Limb (tissue), 2 donors: Measurements from ENCODE around the gene SNU13.
A peak's percentile ranks its signal among the peaks of the same experiment; 100 is the strongest.
"Not testable (repeated sequence)": the region's sequence is repeated elsewhere in the genome, so short reads cannot be mapped to it uniquely, and the experiment has no call there.

Experiments used
- DNase-seq, 2 donors: peaks; one replicate each; pipeline ENCODE4 v3.0.0-alpha.2; 2016; ENCODE audit errors: extremely low spot score in 2 of 2

The SNU13 gene

DNA sequence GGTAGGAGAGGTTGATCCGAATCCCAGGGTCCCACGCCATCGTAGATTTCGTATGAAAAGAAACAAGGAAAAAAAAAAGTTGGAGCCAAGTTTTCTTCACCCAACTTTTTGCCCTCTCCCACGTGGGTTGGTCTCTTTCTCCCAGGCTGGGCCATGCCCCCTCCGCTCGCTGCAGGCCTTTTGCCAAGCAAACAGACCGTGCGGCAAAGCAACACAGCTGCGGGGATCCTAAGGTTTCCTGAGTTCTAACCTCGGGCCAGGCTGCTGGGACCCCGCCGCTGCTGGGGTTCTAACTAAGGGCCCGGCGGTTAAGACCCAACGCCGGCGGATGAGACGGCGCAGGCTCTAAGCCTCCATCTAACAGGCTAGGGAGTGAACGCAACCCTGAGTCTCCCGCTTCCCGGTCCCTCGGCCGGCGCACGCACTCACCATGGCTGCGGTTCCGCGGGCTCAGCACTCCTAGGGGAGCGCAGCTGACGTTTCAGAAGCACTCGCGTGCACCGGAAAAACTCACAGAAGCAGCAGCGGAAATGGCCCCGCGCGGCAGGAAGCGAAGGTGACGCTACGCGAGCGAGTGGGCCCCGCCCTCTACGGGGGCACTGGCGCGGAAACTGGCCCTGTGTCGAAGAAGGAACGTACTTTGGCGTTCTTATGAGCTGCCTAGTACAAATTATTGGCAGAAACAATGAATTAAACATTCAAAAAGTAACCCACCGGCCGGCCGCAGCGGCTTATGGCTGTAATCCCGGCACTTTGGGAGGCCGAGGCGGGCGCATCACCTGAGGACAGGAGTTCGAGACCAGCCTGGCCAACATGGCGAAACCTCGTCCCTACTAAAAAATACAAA, at the start of gene SNU13:
SNU13 (minus strand) TSS at position 503 of the 847 bp plus-strand sequence; CDS start at position 432, 71 bp downstream.
- peak; percentile 90 to 92 for DNase-seq

DNA sequence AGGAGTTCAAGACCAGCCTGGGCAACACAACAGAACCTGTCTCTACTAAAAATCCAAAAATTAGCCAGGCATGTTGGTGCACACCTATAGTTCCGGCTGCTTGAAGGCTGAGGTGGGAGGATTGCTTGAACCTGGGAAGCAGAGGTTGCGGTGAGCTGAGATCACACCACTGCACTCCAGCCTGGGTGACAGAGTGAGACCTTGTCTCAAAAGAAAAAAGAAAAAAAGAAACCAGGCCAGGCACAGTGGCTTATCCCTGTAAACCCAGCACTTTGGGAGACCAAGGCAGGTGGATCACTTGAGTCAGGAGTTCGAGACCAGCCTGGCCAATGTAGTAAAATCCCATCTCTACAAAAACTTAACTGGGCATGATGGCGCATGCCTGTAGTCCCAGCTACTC, 44.6 kb upstream of the SNU13 start:
- not testable (repeated sequence) for DNase-seq

DNA sequence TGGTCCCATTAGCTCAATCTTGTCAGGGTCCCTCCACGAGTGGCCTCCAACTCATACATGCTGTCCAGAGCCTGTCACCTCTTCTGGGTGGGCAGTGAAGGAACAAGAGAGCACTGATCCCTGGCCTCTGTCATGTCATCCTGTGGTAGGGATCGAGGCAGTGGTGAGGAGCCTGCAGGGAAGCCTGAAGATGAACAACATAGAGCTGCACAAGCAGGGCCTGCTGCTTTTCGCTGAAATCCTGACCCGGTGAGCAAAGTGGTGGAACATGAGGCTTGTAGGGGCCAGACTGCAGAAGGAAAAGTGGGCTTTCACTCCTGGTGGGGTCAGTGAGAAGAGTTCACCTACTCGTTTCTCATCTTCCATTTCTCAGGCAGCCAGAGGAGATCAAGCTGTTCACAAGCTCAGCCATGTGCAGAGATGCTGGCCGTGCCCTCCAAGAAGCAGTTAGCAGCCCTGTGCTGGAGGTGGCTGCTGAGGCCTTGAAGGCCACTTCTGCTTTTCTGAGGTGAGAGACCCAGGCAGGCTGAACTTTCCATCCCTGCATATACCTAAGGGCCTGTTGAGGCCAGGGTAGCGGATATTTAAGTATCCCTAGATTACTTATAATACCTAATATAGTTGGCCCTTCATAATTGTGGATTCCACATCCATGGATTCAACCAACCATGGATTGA, 43.6 kb upstream of the SNU13 start:
- no peak for DNase-seq

DNA sequence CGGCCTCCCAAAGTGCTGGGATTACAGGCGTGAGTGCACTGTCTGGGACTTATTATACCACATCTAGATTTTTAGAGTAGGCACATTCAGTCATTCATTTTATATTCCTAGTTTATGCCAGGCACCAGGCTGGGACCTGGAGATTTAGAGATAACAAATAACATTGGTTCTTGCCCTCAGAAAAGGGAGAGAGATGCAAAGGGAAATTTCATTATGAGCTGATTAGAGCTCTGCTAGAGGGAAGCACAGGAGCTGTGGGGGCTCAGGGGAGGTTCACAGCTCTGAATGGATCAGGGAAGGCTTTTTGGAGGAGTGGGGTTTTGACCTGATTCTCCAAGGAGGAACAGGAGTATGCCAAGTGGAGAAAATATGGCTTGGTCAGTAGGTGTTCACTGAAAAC, 42.9 kb upstream of the SNU13 start:
- no peak for DNase-seq

DNA sequence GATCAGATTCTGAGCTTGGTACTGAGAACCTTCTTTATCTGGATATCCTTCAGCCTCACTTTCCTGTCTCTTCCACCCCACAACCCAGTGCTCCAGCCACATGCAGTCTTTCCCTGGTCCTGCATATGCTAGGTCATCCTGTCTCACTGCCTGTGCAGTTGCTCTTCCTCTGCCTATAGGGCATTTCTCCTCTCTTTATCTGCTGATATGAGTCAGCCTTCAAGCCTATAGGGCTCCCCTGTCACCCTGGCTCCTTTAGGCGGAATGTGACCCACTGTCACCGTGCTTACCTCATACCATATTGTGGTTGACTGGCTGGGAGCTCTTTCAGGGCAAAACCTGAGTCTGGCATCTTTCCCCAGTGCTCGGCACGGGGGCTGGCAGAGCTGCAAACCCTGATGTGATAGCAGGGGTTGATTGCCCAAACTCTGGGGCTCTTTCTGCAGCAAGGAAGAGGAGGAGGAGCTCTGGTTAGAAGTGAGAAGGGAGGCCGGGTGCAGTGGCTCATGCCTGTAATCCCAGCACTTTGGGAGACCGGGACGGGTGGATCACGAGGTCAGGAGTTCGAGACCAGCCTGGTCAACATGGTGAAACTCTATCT, 36.9 kb upstream of the SNU13 start:
- DNase-seq = no peak

DNA sequence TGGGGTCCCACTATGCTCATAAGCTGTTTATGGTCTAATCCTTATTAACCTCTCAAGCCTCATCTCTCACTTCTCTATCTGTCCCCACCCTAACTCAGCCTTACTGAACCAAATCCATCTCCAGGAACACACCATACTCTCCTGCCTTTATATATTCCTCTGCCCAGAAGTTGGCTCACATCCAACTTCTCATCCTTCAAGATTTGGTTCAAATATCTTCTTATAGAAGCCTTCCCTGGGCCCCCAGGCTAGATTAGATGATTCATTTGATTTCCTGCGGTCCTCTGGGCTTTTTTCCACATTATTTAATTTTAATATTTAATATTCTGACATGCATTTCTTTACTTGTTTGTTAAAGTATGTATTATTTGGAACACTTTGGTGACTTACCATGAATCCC, 33.8 kb upstream of the SNU13 start:
- DNase-seq = no peak

DNA sequence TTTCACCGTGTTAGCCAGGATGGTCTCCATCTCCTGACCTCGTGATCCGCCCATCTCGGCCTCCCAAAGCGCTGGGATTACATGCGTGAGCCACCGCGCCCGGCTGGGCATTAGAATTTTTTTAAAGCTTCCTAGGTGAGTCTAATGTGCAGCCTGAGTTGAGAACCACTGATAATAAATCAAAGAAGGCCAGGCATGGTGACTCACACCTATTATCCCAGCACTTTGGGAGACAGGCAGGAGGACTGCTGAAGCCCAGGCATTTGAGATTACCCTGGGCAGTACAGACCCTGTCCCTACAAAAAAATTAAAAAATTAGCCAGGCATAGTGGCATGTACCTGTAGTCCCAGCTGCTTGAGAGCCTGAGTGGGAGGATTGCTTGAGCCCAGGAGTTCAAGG, 24.3 kb upstream of the SNU13 start:
- DNase-seq = no peak

DNA sequence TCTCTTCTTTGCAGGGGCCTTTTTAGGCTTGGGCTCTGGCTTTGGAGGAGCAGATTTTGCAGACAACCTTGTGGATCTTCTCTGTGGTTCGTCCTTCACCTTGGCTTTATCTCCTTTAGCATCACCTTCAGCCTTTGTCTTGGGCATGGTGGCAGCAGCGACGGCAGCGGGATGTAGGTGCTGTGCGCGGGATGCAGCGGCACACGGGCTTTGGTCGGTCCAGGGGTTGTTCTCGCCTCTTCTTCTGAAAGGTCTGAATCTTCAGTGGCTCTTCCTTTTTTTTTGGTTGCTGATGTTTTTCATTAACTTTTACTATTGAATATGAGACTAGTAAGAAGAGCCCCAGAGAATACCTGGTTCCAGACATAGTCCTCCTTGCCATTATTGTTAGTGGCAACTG, 20.7 kb upstream of the SNU13 start:
- no peak for DNase-seq

DNA sequence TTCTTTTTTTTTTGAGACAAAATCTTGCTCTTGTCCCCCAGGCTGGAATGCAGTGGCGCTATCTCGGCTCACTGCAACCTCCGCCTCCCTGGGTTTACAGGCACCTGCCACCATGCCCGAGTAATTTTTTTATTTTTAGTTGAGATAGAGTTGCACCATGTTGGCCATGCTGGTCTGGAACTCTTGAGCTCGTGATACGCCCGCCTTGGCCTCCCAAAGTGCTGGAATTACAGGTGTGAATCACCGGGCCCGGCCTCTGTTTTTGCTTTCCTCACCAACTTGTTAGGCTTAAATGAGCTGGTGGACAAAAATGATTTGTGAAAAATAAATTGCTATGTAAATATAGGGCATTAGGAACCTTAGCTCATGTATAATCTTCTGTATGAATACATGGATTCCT, 14.1 kb upstream of the SNU13 start:
- DNase-seq = no peak

DNA sequence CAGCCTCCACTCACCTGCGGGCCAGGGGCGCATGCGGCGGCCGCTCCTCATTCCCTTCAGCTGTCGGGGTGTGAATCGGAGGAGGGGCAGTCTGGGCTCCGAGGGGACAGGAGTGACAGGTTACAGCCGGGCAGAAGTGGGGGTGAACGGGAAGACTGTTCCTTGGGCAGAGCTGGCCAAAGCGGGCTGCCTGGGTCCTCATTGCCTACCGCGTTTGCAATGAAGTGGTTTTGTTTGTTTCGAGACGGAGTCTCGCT, 11.4 kb upstream of the SNU13 start:
- no peak for DNase-seq

DNA sequence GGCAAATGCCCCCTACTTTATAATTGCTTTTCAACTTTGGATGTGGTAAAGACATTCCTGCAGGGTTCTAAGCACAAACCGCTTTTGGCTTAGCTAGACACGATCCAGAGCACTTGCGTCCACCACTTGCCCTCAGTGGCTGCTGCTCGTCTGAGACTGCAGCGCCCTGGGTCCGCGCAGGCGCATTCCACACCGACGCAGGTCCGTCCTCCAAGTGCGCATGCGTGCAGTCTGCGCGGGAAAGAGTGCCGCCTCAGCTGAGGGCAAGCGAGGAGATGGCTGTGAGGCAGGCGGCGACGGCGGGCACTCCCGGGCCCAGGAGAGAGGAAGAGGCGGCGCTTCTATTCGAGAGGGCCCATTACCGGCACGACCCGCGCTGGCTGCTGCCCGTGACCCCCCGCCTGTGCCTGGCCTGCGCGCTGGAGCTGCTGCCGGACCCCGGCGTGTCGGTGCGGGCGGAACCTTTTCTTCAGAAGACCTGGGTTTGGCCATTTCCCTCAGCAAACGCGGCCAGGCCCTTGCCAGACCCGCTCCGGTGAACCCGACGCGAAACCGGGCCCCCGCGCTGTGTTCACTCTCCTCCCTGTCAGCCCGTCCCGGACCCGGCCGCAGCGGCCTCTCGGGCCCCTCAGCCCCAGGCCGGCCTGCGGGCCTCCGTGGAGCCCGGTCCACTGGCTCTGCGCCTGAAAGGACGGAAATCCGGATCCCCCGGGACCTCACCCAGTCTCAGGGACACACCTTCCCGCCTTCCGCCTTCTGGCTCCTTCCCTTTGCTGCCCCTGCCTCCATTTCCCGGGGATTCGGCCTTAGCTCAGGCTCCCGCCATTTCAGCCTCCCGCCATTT, 10.8 kb upstream of the SNU13 start, which contains the start of gene MEI1:
MEI1 (plus strand) TSS at position 240 of the 844 bp plus-strand sequence; CDS start at position 276, 36 bp downstream.
- DNase-seq = peak; percentile 84 to 88

DNA sequence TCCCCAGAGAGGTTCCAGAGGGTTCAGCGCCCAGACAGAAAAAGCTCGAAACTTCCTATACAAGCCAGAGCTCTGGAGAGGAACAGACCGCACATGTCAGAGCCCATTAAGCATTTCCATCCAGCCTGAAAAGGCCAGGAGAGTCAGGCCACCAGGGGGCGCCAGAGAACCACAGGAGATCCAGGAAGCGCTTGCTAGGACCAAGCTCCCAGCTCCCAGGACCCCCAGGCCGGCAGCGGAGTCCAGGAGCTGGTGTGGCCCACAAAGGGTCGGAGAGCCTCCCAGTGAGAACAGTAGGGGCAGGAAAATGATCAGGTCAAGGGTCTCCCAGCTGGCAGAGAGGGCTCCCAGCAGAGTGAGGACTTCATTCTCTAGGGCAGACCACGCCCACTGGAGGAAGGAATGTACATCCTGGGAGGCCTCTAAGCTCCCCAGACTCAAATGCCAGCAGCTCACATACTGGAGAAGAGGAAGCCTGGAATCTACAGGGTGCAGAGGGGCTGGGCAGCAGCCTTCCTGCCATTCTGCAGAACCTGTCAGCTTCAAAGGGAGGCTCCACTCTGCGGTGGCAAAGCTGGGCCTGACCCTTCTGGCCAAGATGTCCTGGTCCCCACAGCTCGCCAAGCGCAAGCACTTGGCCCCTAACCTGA, 8.6 kb upstream of the SNU13 start:
- peak; percentile 86 to 97 for DNase-seq

DNA sequence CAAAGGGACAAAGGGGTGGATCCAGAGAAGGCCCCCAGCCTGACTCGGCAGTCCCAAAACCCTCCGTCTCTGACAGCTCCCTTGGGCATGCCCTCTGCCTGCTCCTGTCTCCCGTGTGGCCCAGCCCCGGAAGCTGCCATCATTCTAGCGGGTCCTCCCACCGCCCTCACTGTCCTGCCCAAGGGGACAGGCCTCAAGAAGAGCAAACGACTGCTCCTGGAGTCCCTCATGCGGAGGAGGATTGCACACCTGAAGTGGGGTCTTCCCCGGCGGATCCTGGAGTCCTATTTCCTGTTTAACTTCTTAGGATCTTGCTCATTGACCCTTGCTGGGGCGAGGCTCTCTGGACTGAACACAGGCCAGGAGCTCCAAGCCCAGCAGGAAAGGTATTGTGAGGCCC, 8.0 kb upstream of the SNU13 start:
- DNase-seq = no peak

DNA sequence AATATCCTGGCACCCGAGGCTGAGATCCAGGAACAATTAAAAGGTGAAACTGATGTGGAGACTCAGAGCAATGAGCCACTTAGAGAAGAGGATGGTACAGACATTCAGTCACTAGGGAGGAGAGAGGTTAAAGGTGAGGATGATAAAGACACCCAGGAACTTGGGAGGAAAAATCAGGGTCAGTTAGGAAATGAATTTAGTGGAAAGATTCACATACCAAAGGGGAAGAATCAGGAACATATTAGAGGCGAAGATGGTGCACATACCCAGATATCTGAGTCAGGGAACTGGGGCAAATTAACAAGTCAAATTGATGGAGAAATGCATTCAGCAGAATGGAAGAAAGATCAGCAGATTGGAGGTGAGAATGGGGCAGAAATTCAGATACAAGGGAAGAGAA, 6.5 kb upstream of the SNU13 start:
- no peak for DNase-seq

DNA sequence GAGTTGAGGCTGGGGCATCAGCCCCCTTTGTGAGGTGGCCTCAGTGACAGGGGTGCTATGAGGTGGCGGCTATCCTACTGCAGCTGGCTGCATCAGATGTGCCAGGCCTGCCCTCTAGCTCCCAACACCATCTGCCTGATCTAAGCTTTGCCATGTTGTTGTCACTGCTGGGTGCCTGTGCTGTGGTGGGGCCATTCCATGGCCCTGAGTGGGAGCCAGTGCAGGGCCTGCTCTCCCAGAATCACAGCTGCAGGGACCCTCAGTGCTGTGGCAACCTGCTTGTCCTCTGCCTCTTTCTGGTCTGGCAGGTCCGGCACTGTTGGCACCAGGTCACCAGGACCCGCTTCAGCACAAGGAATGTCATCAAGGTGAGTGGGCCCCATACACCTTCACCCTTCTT, 1.8 kb upstream of the SNU13 start:
- DNase-seq = no peak

DNA sequence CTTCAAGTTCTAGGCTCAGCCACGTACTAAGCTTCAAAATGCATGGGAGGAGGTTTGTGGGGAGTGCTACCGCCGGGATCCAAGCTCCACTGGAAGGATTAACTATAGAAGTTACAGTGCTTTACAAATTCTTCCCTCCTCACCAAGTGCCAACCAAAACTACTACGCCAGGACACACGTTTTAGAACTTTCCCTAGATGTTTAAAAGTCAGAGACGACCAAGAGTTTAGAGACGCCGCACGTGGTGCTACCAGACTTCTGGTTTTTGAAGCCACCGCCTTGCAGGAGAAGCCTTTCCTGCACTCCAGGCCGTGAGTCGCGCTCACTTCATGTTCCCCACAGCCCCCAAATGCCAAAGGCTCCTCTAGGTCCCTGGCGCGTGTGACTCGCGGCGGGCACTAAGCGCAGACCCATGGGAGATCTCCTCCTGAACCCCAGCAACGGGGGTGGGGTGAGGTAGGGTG, 734 bp downstream of the SNU13 start:
- peak in 1 of 2 donors; percentile 45 for DNase-seq

DNA sequence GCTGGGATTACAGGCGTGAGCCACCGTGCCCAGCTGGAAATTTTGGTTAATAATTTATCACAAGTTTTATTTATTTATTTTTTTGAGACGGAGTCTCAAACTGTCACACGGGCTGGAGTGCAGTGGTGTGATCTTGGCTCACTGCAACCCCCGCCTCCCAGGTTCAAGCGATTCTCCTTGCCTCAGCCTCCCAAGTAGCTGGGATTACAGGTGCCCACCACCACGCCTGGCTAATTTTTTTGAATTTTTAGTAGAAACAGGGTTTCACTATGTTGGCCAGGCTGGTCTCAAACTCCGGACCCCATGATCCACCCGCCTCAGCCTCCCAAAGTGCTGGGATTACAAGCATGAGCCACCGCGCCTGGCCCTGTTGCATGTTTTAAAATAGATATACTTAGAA, 1.8 kb downstream of the SNU13 start:
- not testable (repeated sequence) for DNase-seq

DNA sequence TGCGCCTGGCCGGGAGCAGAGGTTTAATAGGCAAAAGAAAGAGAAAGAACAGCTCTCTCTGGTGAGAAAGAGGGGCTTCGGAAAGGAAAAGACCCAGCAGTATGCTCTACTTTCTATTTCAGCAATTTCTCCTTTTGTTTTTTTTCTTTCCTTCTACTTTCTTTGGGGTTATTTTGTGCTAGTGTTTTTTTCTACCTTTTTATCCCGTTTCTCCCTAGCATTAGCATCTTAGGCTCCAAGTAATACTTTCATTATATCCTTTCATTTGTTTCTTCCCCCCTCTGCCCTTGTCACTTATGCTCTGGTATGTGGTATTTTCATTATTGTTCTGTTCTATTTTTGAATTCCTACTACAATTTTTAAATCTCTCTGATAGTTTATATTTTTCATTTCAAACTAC, 4.5 kb downstream of the SNU13 start:
- DNase-seq = no peak

DNA sequence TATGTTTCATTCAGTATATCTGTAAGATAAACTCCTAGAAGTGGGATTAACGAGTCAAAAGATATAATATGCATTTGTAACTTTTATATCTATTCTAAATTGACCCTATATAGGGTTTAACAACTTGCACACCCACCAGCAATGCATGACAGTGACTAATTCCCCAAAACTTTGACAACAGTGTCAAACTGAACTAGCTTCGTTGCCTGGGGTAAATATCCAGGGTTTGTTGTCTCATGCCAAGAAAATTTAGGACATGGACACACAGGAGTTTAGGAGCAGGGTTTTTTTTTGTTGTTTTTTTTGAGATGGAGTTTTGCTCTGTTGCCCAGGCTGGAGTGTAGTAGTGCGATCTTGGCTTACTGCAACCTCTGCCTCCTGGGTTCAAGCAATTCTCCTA, 5.1 kb downstream of the SNU13 start:
- no peak for DNase-seq

DNA sequence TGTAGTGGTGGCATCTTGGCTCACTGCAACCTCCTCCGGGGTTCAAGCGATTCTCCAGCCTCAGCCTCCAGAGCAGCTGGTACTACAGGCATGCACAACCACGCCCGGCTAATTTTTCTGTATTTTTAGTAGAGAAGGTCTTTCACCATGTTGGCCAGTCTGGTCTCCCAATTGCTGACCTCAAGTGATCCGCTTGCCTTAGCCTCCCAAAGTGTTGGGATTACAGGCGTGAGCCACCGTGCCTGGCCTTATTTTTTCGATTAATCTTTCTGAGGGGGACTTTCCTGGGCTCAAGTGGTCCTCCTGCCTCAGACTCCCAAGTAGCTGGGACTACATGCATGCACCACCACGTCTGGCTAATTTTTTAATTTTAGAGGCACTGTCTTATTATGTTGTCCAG, 5.6 kb downstream of the SNU13 start:
- no peak for DNase-seq
